IPS-20b (cell line): ENCODE results near the gene PPCDC.

ENCODE experiments used
- H3K27ac ChIP-seq: one replicate; pipeline ENCODE4 v1.5.1; 2013; ENCODE audit warnings: low read length
- H3K27me3 ChIP-seq: 2 replicates; pipeline ENCODE4 v1.6.1; 2013; ENCODE audit warnings: mild to moderate bottlenecking, low read length, inconsistent platforms; ENCODE audit not compliant: insufficient read depth
- H3K36me3 ChIP-seq: 2 replicates; pipeline ENCODE4 v1.6.1; 2013; ENCODE audit warnings: low read depth, mild to moderate bottlenecking, inconsistent platforms, low read length, moderate library complexity; ENCODE audit not compliant: insufficient read depth
- H3K4me1 ChIP-seq: 2 replicates; pipeline ENCODE4 v1.6.1; 2013; ENCODE audit warnings: mild to moderate bottlenecking, control low read depth, inconsistent platforms, low read length, moderate library complexity; ENCODE audit not compliant: insufficient read depth
- H3K4me3 ChIP-seq: 2 replicates; pipeline ENCODE4 v1.5.1; 2013; ENCODE audit warnings: mild to moderate bottlenecking, low read length, inconsistent platforms
- H3K9ac ChIP-seq: 2 replicates; pipeline ENCODE4 v1.6.1; 2013; ENCODE audit warnings: low read depth, mild to moderate bottlenecking, inconsistent platforms, low read length, moderate library complexity
- H3K9me3 ChIP-seq: 2 replicates; pipeline ENCODE4 v1.6.1; 2013; ENCODE audit warnings: mild to moderate bottlenecking, low read depth, low read length, inconsistent platforms; ENCODE audit not compliant: insufficient read depth

The PPCDC gene

DNA sequence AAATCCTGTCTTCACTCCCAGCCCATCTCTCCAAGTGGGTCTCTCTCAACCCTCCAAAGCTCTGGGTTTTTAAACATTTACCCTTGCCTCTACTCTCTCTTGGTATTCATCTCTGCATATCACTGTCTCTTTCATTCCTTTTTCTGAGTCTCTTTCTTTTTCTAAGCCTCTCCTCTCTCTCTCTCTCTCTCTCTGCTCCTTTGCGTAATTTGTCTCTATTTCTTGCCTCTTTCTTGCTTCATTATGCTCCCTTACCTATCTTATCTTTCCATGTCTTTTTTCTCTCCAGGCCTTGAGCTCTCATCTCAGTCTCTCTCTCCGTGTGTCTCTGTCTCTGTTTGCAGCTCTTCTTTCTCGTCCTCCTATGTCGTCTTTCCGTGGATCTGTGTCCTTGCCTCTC, 28.7 kb upstream of the PPCDC start:
- Histone ChIP-seq H3K36me3 (no peaks in the 10 kb centered on the region), H3K4me3 (peak overlapping the region; percentile 57; the same call in 1 of the 2 replicates), H3K4me1 (peaks cover 4% of the 10 kb centered on the region), H3K9me3 (no peaks in the 10 kb centered on the region), H3K27ac (no peak overlapping the region), H3K9ac (no peak overlapping the region), H3K27me3 (peaks cover 31% of the 10 kb centered on the region)

GRCh38 chr15:74995182-74995778, 28.1 kb upstream of the PPCDC start, which contains the start of gene SCAMP5:
SCAMP5 (plus strand) TSS chr15:74995563; CDS start chr15:75011840, 16,277 bp downstream.
- Histone ChIP-seq H3K27ac (no peak within 1 kb of the TSS), H3K36me3 (no peaks in the 10 kb centered on the region), H3K4me3 (peak within 1 kb of the TSS; percentile 85), H3K4me1 (peaks cover 4% of the 10 kb centered on the region), H3K9me3 (no peaks in the 10 kb centered on the region), H3K27me3 (peaks cover 30% of the 10 kb centered on the region), H3K9ac (peak within 1 kb of the TSS; percentile 82; the same call in 1 of the 2 replicates)

GRCh38 chr15:74995779-74996765, 27.3 kb upstream of the PPCDC start:
- Histone ChIP-seq H3K27me3 (peaks cover 26% of the 10 kb centered on the region), H3K36me3 (no peaks in the 10 kb centered on the region), H3K9ac (peak overlapping the region; percentile 82; the same call in 1 of the 2 replicates), H3K27ac (no peak overlapping the region), H3K9me3 (no peaks in the 10 kb centered on the region), H3K4me1 (peaks cover 4% of the 10 kb centered on the region), H3K4me3 (peak overlapping the region; percentile 85)

- Histone ChIP-seq H3K4me3 (no peak overlapping the region), H3K4me1 (peaks cover 4% of the 10 kb centered on the region), H3K9me3 (no peaks in the 10 kb centered on the region), H3K27ac (no peak overlapping the region), H3K36me3 (no peaks in the 10 kb centered on the region), H3K27me3 (peaks cover 26% of the 10 kb centered on the region), H3K9ac (no peak overlapping the region)
These were observed 26.2 kb upstream of the PPCDC start for GRCh38 chr15:74997141-74997540.

DNA sequence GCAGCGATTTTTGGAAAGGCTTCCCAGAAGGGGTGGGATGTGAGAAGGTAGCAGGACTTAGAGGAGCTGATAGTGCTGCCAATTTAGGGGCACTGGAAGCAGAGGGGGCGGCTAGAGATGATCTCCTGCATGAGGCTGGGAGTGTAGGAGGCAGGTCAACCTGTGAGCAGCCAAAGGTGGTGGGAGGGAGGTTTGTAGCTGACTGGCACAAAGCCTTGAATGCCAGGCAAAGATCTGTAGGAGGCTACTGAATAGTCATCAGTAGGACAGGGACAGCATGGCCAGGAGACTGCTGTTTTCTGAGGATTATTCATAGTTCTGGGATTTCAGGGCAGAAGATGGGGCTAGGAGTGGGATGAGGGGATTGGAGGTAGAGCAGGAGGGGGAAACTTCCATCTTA, 25.8 kb upstream of the PPCDC start:
- H3K9ac ChIP-seq = no peak overlapping the region
- no peaks in the 10 kb centered on the region for H3K36me3 ChIP-seq
- H3K27me3 ChIP-seq = peaks cover 26% of the 10 kb centered on the region
- H3K4me3 ChIP-seq = no peak overlapping the region
- no peaks in the 10 kb centered on the region for H3K9me3 ChIP-seq
- H3K27ac ChIP-seq = no peak overlapping the region
- peaks cover 4% of the 10 kb centered on the region for H3K4me1 ChIP-seq

GRCh38 chr15:75001310-75001709, 22.1 kb upstream of the PPCDC start:
- H3K9ac ChIP-seq = no peak overlapping the region
- H3K4me1 ChIP-seq = peaks cover 4% of the 10 kb centered on the region
- no peak overlapping the region for H3K27ac ChIP-seq
- H3K36me3 ChIP-seq = no peaks in the 10 kb centered on the region
- H3K27me3 ChIP-seq = peaks cover 13% of the 10 kb centered on the region
- H3K4me3 ChIP-seq = no peak overlapping the region
- H3K9me3 ChIP-seq = no peaks in the 10 kb centered on the region

GRCh38 chr15:75002398-75002797, 21.0 kb upstream of the PPCDC start:
- no peaks in the 10 kb centered on the region for H3K36me3 ChIP-seq
- no peak overlapping the region for H3K4me3 ChIP-seq
- no peaks in the 10 kb centered on the region for H3K4me1 ChIP-seq
- H3K27ac ChIP-seq = no peak overlapping the region
- no peaks in the 10 kb centered on the region for H3K9me3 ChIP-seq
- H3K9ac ChIP-seq = no peak overlapping the region
- peaks cover 2% of the 10 kb centered on the region; the same call in 1 of the 2 replicates for H3K27me3 ChIP-seq

DNA sequence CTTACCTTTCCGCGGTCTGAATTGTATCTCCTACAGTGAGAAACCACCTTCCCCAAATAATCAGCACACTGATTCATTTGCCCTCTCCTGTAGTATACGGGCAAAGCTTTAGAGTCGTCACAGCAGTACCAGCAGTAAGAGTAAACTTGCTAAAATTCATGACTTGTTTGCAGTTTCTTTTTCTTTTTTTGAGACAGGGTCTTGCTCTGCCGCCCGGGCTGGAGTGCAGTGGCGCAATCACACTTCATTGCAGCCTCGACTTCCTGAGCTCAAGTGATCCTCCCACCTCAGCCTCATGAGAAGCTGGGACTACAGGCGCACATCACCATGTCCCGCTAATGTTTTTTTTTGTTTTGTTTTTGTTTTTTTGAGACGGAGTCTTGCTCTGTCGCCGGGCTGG, 16.2 kb upstream of the PPCDC start:
- Histone ChIP-seq H3K4me1 (no peaks in the 10 kb centered on the region), H3K27me3 (no peaks in the 10 kb centered on the region), H3K9ac (no peak overlapping the region), H3K27ac (no peak overlapping the region), H3K4me3 (no peak overlapping the region), H3K36me3 (peaks cover 5% of the 10 kb centered on the region; the same call in 1 of the 2 replicates), H3K9me3 (no peaks in the 10 kb centered on the region)

DNA sequence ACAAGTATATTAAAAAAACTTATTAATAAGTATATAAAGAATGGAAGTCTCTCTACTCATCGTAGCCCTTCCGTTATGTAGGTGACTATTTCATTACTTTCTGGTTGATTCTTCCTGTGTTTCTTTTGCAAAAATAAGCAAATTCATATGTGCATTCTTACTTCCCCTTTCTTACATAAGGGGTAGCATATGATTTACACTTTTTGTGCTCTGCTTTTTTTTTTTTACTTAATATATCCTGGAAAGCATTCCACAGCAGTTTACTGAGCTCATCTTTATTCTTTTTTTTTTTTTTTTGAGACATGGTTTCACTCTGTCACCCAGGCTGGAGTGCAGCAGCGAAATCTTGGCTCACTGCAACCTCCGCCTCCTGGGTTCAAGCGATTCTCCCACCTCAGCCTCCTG, 15.2 kb upstream of the PPCDC start:
- Histone ChIP-seq H3K9ac (no peak overlapping the region), H3K4me3 (no peak overlapping the region), H3K27me3 (no peaks in the 10 kb centered on the region), H3K27ac (no peak overlapping the region), H3K36me3 (peaks cover 15% of the 10 kb centered on the region; the same call in 1 of the 2 replicates), H3K4me1 (no peaks in the 10 kb centered on the region), H3K9me3 (no peaks in the 10 kb centered on the region)

GRCh38 chr15:75008629-75009326, 14.6 kb upstream of the PPCDC start:
- Histone ChIP-seq H3K9ac (no peak overlapping the region), H3K4me3 (no peak overlapping the region), H3K27me3 (no peaks in the 10 kb centered on the region), H3K27ac (no peak overlapping the region), H3K4me1 (no peaks in the 10 kb centered on the region), H3K36me3 (peaks cover 19% of the 10 kb centered on the region), H3K9me3 (no peaks in the 10 kb centered on the region)

- no peaks in the 10 kb centered on the region for H3K9me3 ChIP-seq
- peaks cover 38% of the 10 kb centered on the region for H3K36me3 ChIP-seq
These were observed 7.0 kb upstream of the PPCDC start for GRCh38 chr15:75016431-75016830.

More at GRCh38 chr15:75016431-75016830, 7.0 kb upstream of the PPCDC start:
- Histone ChIP-seq H3K9ac (no peak overlapping the region), H3K27ac (no peak overlapping the region), H3K27me3 (no peaks in the 10 kb centered on the region), H3K4me3 (no peak overlapping the region), H3K4me1 (no peaks in the 10 kb centered on the region)
